Progenitor cell of endocrine pancreas (in vitro differentiated cells): Measurements from ENCODE around the gene RHOF. TPM values are rescaled to one million over a fixed set of nuclear protein-coding genes. Genes with fewer than 3 reads are reported as not detected.
A peak's percentile ranks its signal among the peaks of the same experiment; 100 is the strongest.

Experiments used
- DNase-seq: peaks from one replicate; pipeline ENCODE4 v3.0.0; 2021; ENCODE audit warnings: low spot score; ENCODE audit not compliant: unreplicated experiment
- H3K27ac Mint-ChIP-seq: 2 replicates; pipeline ENCODE4 v1.8.0; 2021; ENCODE audit warnings: mild to moderate bottlenecking, moderate library complexity, mixed read lengths
- H3K27me3 Mint-ChIP-seq: 2 replicates; pipeline ENCODE4 v1.8.0; 2021; ENCODE audit warnings: mixed read lengths
- H3K36me3 Mint-ChIP-seq: 2 replicates; pipeline ENCODE4 v1.8.0; 2022; ENCODE audit warnings: mixed read lengths; ENCODE audit not compliant: insufficient read depth
- H3K4me1 Mint-ChIP-seq: 2 replicates; pipeline ENCODE4 v1.8.0; 2021; ENCODE audit warnings: low read depth, mixed read lengths
- H3K4me3 Mint-ChIP-seq: 2 replicates; pipeline ENCODE4 v1.8.0; 2021; ENCODE audit warnings: low read depth, mild to moderate bottlenecking, moderate library complexity, mixed read lengths
- H3K9me3 Mint-ChIP-seq: 2 replicates; pipeline ENCODE4 v1.8.0; 2021; ENCODE audit warnings: low read depth, mixed read lengths
- total RNA-seq: library from RNA; stranded (reverse); gene quantifications from 2 replicates; pipeline ENCODE4 v1.2.1, GENCODE V29; 2021
- TF ChIP-seq, protein P1 (sequence below): fragments of 200-600 bp; sonication (generic); IDR thresholded peaks from one replicate; pipeline ENCODE4 v1.5.0; 2021; ENCODE audit warnings: antibody characterized with exemption, mild to moderate bottlenecking; ENCODE audit not compliant: unreplicated experiment

The RHOF gene
- total RNA-seq, 1 donor from 2014 or later: 36.0 TPM

DNA sequence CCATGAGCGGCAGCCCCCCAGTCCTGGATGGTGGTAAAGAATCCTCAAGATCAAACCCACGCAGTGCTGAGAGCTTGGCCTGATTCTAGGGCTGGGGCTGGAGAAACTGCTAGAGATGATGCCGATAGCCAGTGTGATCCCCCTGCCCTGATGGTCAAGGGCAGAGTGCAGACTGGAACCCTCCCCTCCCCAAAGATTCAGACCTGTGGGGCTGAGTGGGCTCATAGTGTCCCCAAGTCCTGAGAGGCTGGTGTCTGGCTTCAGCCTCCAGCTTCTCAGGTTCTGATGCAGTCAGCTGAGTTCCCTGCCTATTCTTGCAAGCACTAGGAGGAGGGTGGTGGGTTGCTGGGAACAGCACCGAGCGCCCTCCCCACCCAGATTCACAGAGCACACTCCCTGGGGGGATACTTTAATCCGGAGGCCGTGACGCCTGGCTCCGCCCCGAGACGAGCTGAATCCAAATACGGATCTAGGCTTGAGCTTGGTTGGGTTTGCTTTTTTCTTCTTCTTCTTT is 11.9 kb downstream of the RHOF start:
- Mint-ChIP-seq H3K4me3 (no peak overlapping the region), H3K27me3 (no peaks in the 10 kb centered on the region), H3K4me1 (peaks cover 4% of the 10 kb centered on the region), H3K27ac (no peak overlapping the region), H3K9me3 (no peaks in the 10 kb centered on the region), H3K36me3 (peaks cover 1% of the 10 kb centered on the region)
- DNase-seq: no peak
- TF ChIP-seq, protein P1, sequence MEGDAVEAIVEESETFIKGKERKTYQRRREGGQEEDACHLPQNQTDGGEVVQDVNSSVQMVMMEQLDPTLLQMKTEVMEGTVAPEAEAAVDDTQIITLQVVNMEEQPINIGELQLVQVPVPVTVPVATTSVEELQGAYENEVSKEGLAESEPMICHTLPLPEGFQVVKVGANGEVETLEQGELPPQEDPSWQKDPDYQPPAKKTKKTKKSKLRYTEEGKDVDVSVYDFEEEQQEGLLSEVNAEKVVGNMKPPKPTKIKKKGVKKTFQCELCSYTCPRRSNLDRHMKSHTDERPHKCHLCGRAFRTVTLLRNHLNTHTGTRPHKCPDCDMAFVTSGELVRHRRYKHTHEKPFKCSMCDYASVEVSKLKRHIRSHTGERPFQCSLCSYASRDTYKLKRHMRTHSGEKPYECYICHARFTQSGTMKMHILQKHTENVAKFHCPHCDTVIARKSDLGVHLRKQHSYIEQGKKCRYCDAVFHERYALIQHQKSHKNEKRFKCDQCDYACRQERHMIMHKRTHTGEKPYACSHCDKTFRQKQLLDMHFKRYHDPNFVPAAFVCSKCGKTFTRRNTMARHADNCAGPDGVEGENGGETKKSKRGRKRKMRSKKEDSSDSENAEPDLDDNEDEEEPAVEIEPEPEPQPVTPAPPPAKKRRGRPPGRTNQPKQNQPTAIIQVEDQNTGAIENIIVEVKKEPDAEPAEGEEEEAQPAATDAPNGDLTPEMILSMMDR: no peak

DNA sequence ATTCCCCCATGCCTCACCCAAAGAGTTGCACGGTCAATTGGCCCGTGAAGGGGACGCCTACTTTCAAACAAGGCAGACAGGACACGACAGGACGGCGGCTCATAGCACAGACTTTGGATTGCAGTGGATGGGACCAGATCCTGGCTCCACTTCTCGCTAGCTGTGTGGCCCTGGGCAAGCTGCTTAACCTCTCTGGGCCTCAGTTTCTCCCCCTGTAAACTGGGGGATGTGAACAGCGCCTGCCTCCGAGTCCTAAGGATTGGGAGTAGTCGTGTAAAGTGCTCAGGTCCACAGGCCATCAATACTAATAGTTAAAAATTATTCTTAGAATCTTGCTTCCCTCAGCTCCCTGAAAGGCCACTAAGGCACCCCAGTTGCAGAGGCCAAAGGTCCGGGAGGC is 13.1 kb downstream of the RHOF start:
- Mint-ChIP-seq H3K27me3 (no peaks in the 10 kb centered on the region), H3K27ac (no peak overlapping the region)
- TF ChIP-seq, protein P1: no peak

GRCh38 chr12:121779422-121779895 is 14.0 kb downstream of the RHOF start:
- TF ChIP-seq, protein P1: no peak
- Mint-ChIP-seq H3K9me3 (no peaks in the 10 kb centered on the region), H3K4me3 (no peak overlapping the region), H3K27me3 (no peaks in the 10 kb centered on the region), H3K36me3 (peaks cover 1% of the 10 kb centered on the region), H3K27ac (no peak overlapping the region), H3K4me1 (peaks cover 4% of the 10 kb centered on the region)
- no peak for DNase-seq

More for the DNA sequence above, 13.1 kb downstream of the RHOF start:
- Mint-ChIP-seq H3K4me3 (no peak overlapping the region), H3K4me1 (peaks cover 4% of the 10 kb centered on the region), H3K9me3 (no peaks in the 10 kb centered on the region), H3K36me3 (peaks cover 1% of the 10 kb centered on the region)
- no peak for DNase-seq

- no peaks in the 10 kb centered on the region for H3K27me3 Mint-ChIP-seq
- no peak for DNase-seq
- H3K27ac Mint-ChIP-seq: no peak overlapping the region
- H3K4me3 Mint-ChIP-seq: no peak overlapping the region
- H3K9me3 Mint-ChIP-seq: no peaks in the 10 kb centered on the region
- peaks cover 1% of the 10 kb centered on the region for H3K36me3 Mint-ChIP-seq
- TF ChIP-seq, protein P1: no peak
- peaks cover 4% of the 10 kb centered on the region for H3K4me1 Mint-ChIP-seq
Measured at GRCh38 chr12:121778567-121779421, 14.7 kb downstream of the RHOF start.

DNA sequence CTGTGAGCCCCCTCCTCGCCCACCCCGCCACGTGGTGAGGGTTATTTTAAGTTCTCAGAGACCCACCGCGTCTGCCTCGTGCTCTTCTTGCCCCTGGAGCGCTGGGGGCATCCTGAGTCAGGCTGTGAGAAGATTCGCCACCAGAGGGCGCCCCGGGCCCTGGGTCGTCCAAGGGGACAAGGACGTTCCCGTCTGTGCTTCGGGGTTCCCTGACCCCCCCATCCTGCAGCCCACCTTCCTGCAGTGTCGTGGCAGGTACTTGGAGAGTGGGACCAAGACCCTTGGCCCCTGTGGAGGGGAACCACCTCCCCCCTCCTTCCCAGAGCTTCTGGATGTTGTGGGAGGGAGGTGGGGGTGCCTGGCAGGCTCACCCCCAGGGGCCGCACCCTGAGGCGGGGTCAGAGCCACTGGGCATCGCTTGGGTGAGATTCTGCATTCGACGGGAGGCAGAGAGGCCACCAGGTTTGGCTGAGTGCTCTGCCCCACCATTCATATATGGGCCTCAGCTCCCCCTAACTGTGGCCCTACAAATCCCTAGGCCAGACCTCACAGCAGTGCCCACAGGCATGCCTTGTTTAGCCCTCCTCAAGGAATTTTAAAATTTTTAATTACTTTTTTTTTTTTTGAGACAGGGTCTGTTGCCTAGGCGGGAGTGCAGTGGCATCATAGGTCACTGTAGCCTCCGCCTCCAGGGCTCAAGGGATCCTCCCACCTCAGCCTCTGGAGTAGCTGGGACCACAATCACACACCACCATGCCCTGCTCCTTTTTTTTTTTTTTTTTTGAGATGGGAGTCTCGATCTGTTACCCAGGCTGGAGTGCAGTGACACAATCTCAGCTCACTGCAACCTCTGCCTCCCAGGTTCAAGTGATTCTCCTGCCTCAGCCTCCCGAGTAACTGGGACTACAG is 17.0 kb downstream of the RHOF start:
- peak; percentile 70 for DNase-seq
- Mint-ChIP-seq H3K4me1 (peaks cover 1% of the 10 kb centered on the region), H3K4me3 (no peak overlapping the region), H3K9me3 (no peaks in the 10 kb centered on the region), H3K36me3 (peaks cover 1% of the 10 kb centered on the region), H3K27me3 (no peaks in the 10 kb centered on the region), H3K27ac (no peak overlapping the region)
- TF ChIP-seq, protein P1: peak; percentile 80
